Lower leg skin (tissue), 3 donors: ENCODE results near the gene STUB1.

Experiments
- POLR2A ChIP-seq, 2 donors: fragments of 450-650 bp; IDR thresholded peaks; one replicate each; pipeline ENCODE4 v1.6.1; 2016 to 2017; ENCODE audit warnings: antibody characterized with exemption in 2 of 2, mild to moderate bottlenecking in 1 of 2, moderate library complexity in 1 of 2
- TF ChIP-seq, protein P1 (sequence below), 3 donors: fragments of 450-650 bp; IDR thresholded peaks; one replicate each; pipeline ENCODE4 v1.5.1; 2016; ENCODE audit warnings: antibody characterized with exemption in 3 of 3, mild to moderate bottlenecking in 3 of 3, moderate library complexity in 2 of 3

DNA sequence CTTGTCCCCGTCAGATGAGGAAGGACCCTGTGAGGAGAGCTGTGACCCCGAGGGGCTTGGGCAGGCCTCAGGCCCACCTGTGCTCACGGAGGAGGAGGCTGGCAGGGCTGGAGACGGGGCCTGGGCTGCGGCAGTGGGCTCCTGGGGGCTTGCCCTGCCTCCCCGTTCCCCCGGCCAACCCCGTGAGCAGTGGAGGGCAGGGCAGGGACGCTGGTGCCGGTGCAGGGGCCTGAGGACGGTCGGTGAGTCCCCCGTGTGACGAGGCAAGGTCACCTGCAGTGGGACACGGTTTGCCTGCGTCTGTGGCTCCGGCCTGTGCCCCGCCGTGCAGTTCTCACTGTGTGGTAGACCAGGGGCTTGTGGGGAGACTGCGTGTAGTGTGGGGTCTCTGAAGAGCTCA, 20.6 kb upstream of the STUB1 start:
- TF ChIP-seq, protein P1, sequence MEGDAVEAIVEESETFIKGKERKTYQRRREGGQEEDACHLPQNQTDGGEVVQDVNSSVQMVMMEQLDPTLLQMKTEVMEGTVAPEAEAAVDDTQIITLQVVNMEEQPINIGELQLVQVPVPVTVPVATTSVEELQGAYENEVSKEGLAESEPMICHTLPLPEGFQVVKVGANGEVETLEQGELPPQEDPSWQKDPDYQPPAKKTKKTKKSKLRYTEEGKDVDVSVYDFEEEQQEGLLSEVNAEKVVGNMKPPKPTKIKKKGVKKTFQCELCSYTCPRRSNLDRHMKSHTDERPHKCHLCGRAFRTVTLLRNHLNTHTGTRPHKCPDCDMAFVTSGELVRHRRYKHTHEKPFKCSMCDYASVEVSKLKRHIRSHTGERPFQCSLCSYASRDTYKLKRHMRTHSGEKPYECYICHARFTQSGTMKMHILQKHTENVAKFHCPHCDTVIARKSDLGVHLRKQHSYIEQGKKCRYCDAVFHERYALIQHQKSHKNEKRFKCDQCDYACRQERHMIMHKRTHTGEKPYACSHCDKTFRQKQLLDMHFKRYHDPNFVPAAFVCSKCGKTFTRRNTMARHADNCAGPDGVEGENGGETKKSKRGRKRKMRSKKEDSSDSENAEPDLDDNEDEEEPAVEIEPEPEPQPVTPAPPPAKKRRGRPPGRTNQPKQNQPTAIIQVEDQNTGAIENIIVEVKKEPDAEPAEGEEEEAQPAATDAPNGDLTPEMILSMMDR (IDR thresholded peaks at IDR 0.05) = no peak
- TF ChIP-seq POLR2A (IDR thresholded peaks at IDR 0.05) = no peak
